HFF-Myc (cell line): ENCODE measurements around the gene EXOSC5.
"Not testable (repeated sequence)": the region's sequence is repeated elsewhere in the genome, so short reads cannot be mapped to it uniquely, and the experiment has no call there.

Experiments used
- DNase-seq: peaks from one replicate; pipeline ENCODE4 v3.0.0-alpha.2; 2011; ENCODE audit warnings: low read depth; ENCODE audit errors: extremely low read depth
- H3K4me3 ChIP-seq: replicated peaks from 2 replicates; pipeline ENCODE4 v1.5.1; 2011; ENCODE audit warnings: low read depth, mild to moderate bottlenecking, control low read depth, low read length
- CTCF ChIP-seq: IDR thresholded peaks from 2 replicates; pipeline ENCODE4 v1.5.1; 2012; ENCODE audit warnings: mild to moderate bottlenecking, low read depth, low read length, control low read depth; ENCODE audit errors: missing control alignments

The EXOSC5 gene

GRCh38 chr19:41353466-41354342, 43.5 kb downstream of the EXOSC5 start, which contains the start of gene TGFB1:
Gene TGFB1 (minus strand): TSS chr19:41353922. CDS start chr19:41353044, 878 bp downstream.
- no peak for DNase-seq
- peak; percentile 84 for TF ChIP-seq CTCF
- H3K4me3 ChIP-seq = peak within 1 kb of the TSS; percentile 89

- H3K4me3 ChIP-seq = peak overlapping the region; percentile 89
- no peak for DNase-seq
- peak; percentile 73 for TF ChIP-seq CTCF
These were observed 44.3 kb downstream of the EXOSC5 start for GRCh38 chr19:41352609-41353465.

- DNase-seq = no peak
- no peak for TF ChIP-seq CTCF
- peak overlapping the region; percentile 89 for H3K4me3 ChIP-seq
These were observed 44.9 kb downstream of the EXOSC5 start for GRCh38 chr19:41352279-41352608.

GRCh38 chr19:41351339-41352245, 45.6 kb downstream of the EXOSC5 start:
- DNase-seq = no peak
- TF ChIP-seq CTCF = no peak
- H3K4me3 ChIP-seq = peak overlapping the region; percentile 89

GRCh38 chr19:41350735-41351338, 46.3 kb downstream of the EXOSC5 start:
- TF ChIP-seq CTCF = no peak
- DNase-seq = no peak
- peak overlapping the region; percentile 89 for H3K4me3 ChIP-seq

- H3K4me3 ChIP-seq, DNase-seq: not testable (repeated sequence)
These were observed 50.2 kb downstream of the EXOSC5 start for GRCh38 chr19:41346916-41347315.
